ENCODE measurements around the gene ACIN1.

GRCh38 chr14:23045419-23046357 is 49.2 kb downstream of the ACIN1 start:
- no peak for TF ChIP-seq CTCF (optimal IDR thresholded peaks at IDR 0.05 in 1 of 3, IDR thresholded peaks at IDR 0.05 in 1 of 3, conservative IDR thresholded peaks at IDR 0.05 in 1 of 3; ENCODE audit: extremely low read depth in 1 of 3, insufficient read depth in 2 of 3, low read length in 3 of 3)
- no peak for TF ChIP-seq EZH2 (IDR thresholded peaks at IDR 0.05; ENCODE audit: low read length)

All from keratinocyte (primary cell).